ENCODE measurements around the gene LCN1. TPM values are rescaled to one million over a fixed set of nuclear protein-coding genes. Genes with fewer than 3 reads are reported as not detected.

LCN1 gene
- total and polyA plus RNA-seq, 4 donors = not detected

- Histone ChIP-seq H3K9ac (ENCODE audit: low read depth in 1 of 2, low read length in 2 of 2) (no peak overlapping the region), H3K9me3 (ENCODE audit: control insufficient read depth in 4 of 4, low read length in 3 of 4) (no peaks in the 10 kb centered on the region), H3K27me3 (ENCODE audit: control insufficient read depth in 4 of 4, insufficient read depth in 4 of 4, low read length in 3 of 4) (peaks cover 0 to 2% (median 0%) of the 10 kb centered on the region in 4 donors), H3K27ac (ENCODE audit: low read depth in 1 of 2, low read length in 2 of 2) (no peak overlapping the region), H3K4me3 (ENCODE audit: low read depth in 1 of 3, low read length in 3 of 3) (no peak overlapping the region), H3K4me1 (ENCODE audit: control insufficient read depth in 4 of 4, insufficient read depth in 4 of 4, low read length in 3 of 4) (no peaks in the 10 kb centered on the region), H3K36me3 (ENCODE audit: control insufficient read depth in 4 of 4, insufficient read depth in 3 of 4, low read depth in 1 of 4, low read length in 3 of 4) (no peaks in the 10 kb centered on the region)
- no peak for TF ChIP-seq ATF3 (IDR thresholded peaks at IDR 0.05)
- no peak for TF ChIP-seq GABPA (IDR thresholded peaks at IDR 0.05 in 1 of 2, conservative IDR thresholded peaks at IDR 0.05 in 1 of 2)
- TF ChIP-seq RXRA (IDR thresholded peaks at IDR 0.05) = no peak
- no peak for TF ChIP-seq FOXA2 (IDR thresholded peaks at IDR 0.05)
- TF ChIP-seq NR2F2 (IDR thresholded peaks at IDR 0.05) = no peak
- TF ChIP-seq CTCF (IDR thresholded peaks at IDR 0.05; ENCODE audit: low read depth, low read length, missing input control) = no peak
- no peak for TF ChIP-seq FOXA1 (IDR thresholded peaks at IDR 0.05)
- 77% methylated on average over 18 of the region's 18 CpGs for WGBS
- no peak for DNase-seq (ENCODE audit: low spot score)
Observed at GRCh38 chr9:135552021-135552697, 30.9 kb downstream of the LCN1 start.

GRCh38 chr9:135552698-135553171, 31.5 kb downstream of the LCN1 start:
- DNase-seq (ENCODE audit: low spot score) = no peak
- 83% methylated on average over 19 of the region's 19 CpGs for WGBS

More at GRCh38 chr9:135552698-135553171, 31.5 kb downstream of the LCN1 start:
- Histone ChIP-seq H3K27me3 (ENCODE audit: control insufficient read depth in 4 of 4, insufficient read depth in 4 of 4, low read length in 3 of 4) (peaks cover 0 to 2% (median 0%) of the 10 kb centered on the region in 4 donors), H3K4me3 (ENCODE audit: low read depth in 1 of 3, low read length in 3 of 3) (no peak overlapping the region), H3K4me1 (ENCODE audit: control insufficient read depth in 4 of 4, insufficient read depth in 4 of 4, low read length in 3 of 4) (no peaks in the 10 kb centered on the region), H3K9me3 (ENCODE audit: control insufficient read depth in 4 of 4, low read length in 3 of 4) (no peaks in the 10 kb centered on the region), H3K36me3 (ENCODE audit: control insufficient read depth in 4 of 4, insufficient read depth in 3 of 4, low read depth in 1 of 4, low read length in 3 of 4) (no peaks in the 10 kb centered on the region), H3K27ac (ENCODE audit: low read depth in 1 of 2, low read length in 2 of 2) (no peak overlapping the region), H3K9ac (ENCODE audit: low read depth in 1 of 2, low read length in 2 of 2) (no peak overlapping the region)
- TF ChIP-seq HNF4G (IDR thresholded peaks at IDR 0.05) (no peak), SP1 (IDR thresholded peaks at IDR 0.05) (no peak), JUND (IDR thresholded peaks at IDR 0.05) (no peak), YY1 (IDR thresholded peaks at IDR 0.05) (no peak), RXRA (IDR thresholded peaks at IDR 0.05) (no peak), FOXA1 (IDR thresholded peaks at IDR 0.05) (no peak), REST (IDR thresholded peaks at IDR 0.05) (no peak), CTCF (IDR thresholded peaks at IDR 0.05; ENCODE audit: low read depth, low read length, missing input control) (no peak), MAX (IDR thresholded peaks at IDR 0.05) (no peak), NR2F2 (IDR thresholded peaks at IDR 0.05) (no peak), GABPA (IDR thresholded peaks at IDR 0.05 in 1 of 2, conservative IDR thresholded peaks at IDR 0.05 in 1 of 2) (no peak), ZBTB33 (IDR thresholded peaks at IDR 0.05) (no peak), FOXA2 (IDR thresholded peaks at IDR 0.05) (no peak), HNF4A (conservative IDR thresholded peaks at IDR 0.05) (no peak), RAD21 (IDR thresholded peaks at IDR 0.05) (no peak), ATF3 (IDR thresholded peaks at IDR 0.05) (no peak)
